ENCODE data around the gene SLC13A4.

- TF ChIP-seq CTCF (tag by site-specific recombination; IDR thresholded peaks at IDR 0.05) (no peak), ZNF274 (IDR thresholded peaks at IDR 0.05; ENCODE audit: low read length) (no peak), ZNF274 (tag by site-specific recombination; IDR thresholded peaks at IDR 0.05; ENCODE audit: borderline replicate concordance) (no peak), ZNF121 (tag by site-specific recombination; IDR thresholded peaks at IDR 0.05) (no peak)
Observed at GRCh38 chr7:135673360-135673706, 54.7 kb downstream of the SLC13A4 start.
